Neural cell (in vitro differentiated cells): ENCODE results near the gene ZFR. TPM values are rescaled to one million over a fixed set of nuclear protein-coding genes. Genes with fewer than 3 reads are reported as not detected.

ENCODE experiments used
- H2AFZ ChIP-seq: fragments of 200-600, 300-800 bp; sonication (generic), shearing (Covaris generic); 2 replicates; pipeline ENCODE4 v1.6.0; 2014; ENCODE audit warnings: low read depth, mild to moderate bottlenecking, antibody characterized with exemption, low read length, moderate library complexity
- H3F3A ChIP-seq: fragments of 200-600 bp; shearing (Covaris generic); 2 replicates; pipeline ENCODE4 v1.6.1; 2016; ENCODE audit warnings: mild to moderate bottlenecking, moderate library complexity, mixed read lengths, antibody characterized with exemption, low read length; ENCODE audit not compliant: insufficient read depth, poor library complexity, severe bottlenecking
- H3K27ac ChIP-seq: fragments of 200-600, 300-800 bp; sonication (generic), shearing (Covaris generic); 2 replicates; pipeline ENCODE4 v1.5.1; 2014; ENCODE audit warnings: mild to moderate bottlenecking, low read length, moderate library complexity
- H3K27me3 ChIP-seq: fragments of 300-800, 200-600 bp; sonication (generic), shearing (Covaris generic); 2 replicates; pipeline ENCODE4 v1.6.0; 2014; ENCODE audit warnings: mild to moderate bottlenecking, low read depth, low read length, moderate library complexity; ENCODE audit not compliant: insufficient read depth
- H3K36me3 ChIP-seq: fragments of 300-800, 200-600 bp; sonication (generic), shearing (Covaris generic); 2 replicates; pipeline ENCODE4 v1.5.1; 2014; ENCODE audit warnings: mild to moderate bottlenecking, antibody characterized with exemption, low read length, moderate library complexity; ENCODE audit not compliant: insufficient read depth
- H3K4me2 ChIP-seq: fragments of 300-800, 200-600 bp; sonication (generic), shearing (Covaris generic); 2 replicates; pipeline ENCODE4 v1.6.0; 2014; ENCODE audit warnings: mild to moderate bottlenecking, low read length
- H3K4me3 ChIP-seq: fragments of 300-800, 200-600 bp; sonication (generic), shearing (Covaris generic); 2 replicates; pipeline ENCODE4 v1.5.1; 2014; ENCODE audit warnings: mild to moderate bottlenecking, low read length, moderate library complexity
- H3K79me2 ChIP-seq: fragments of 200-600 bp; shearing (Covaris generic); replicated peaks from 2 replicates; pipeline ENCODE4 v1.6.0; 2014; ENCODE audit warnings: mild to moderate bottlenecking, low read length, moderate library complexity; ENCODE audit not compliant: insufficient read depth
- H3K9ac ChIP-seq: fragments of 300-800, 200-600 bp; sonication (generic), shearing (Covaris generic); 2 replicates; pipeline ENCODE4 v1.6.1; 2016; ENCODE audit warnings: mild to moderate bottlenecking, low read length, mixed read lengths
- H3K9me2 ChIP-seq: fragments of 200-600 bp; shearing (Covaris generic); 2 replicates; pipeline ENCODE4 v1.6.1; 2016; ENCODE audit warnings: mild to moderate bottlenecking, low read length, mixed read lengths; ENCODE audit not compliant: insufficient read depth
- H3K9me3 ChIP-seq: fragments of 200-600, 300-800 bp; sonication (generic), shearing (Covaris generic); 2 replicates; pipeline ENCODE4 v1.6.1; 2016; ENCODE audit warnings: mild to moderate bottlenecking, mixed run types, low read length, moderate library complexity, mixed read lengths
- H4K20me1 ChIP-seq: fragments of 200-600 bp; shearing (Covaris generic); 2 replicates; pipeline ENCODE4 v1.6.1; 2016; ENCODE audit warnings: mild to moderate bottlenecking, mixed run types; ENCODE audit not compliant: insufficient read depth
- EP300 ChIP-seq: fragments of 450-650 bp; conservative IDR thresholded peaks from 2 replicates; pipeline ENCODE4 v1.6.1; 2014; ENCODE audit warnings: antibody characterized with exemption, mild to moderate bottlenecking, moderate library complexity; ENCODE audit not compliant: poor library complexity, severe bottlenecking
- EZH2 ChIP-seq: fragments of 200-600, 300-800 bp; shearing (Covaris generic), sonication (generic); IDR thresholded peaks from 2 replicates; pipeline ENCODE4 v1.6.1; 2014; ENCODE audit warnings: antibody characterized with exemption, low read length, borderline replicate concordance, mild to moderate bottlenecking; ENCODE audit not compliant: insufficient read depth, poor library complexity, severe bottlenecking
- MXI1 ChIP-seq: fragments of 450-650 bp; conservative IDR thresholded peaks from 2 replicates; pipeline ENCODE4 v1.6.1; 2014; ENCODE audit warnings: antibody characterized with exemption, mild to moderate bottlenecking; ENCODE audit not compliant: poor library complexity, severe bottlenecking
- POLR2AphosphoS5 ChIP-seq: IDR thresholded peaks from 2 replicates; pipeline ENCODE4 v1.6.1; 2012
- RAD21 ChIP-seq: fragments of 450-650 bp; conservative IDR thresholded peaks from 2 replicates; pipeline ENCODE4 v1.6.1; 2014; ENCODE audit warnings: antibody characterized with exemption, mild to moderate bottlenecking, moderate library complexity
- SMC3 ChIP-seq: fragments of 450-650 bp; conservative IDR thresholded peaks from 2 replicates; pipeline ENCODE4 v1.6.1; 2014; ENCODE audit warnings: antibody characterized with exemption, mild to moderate bottlenecking, moderate library complexity; ENCODE audit not compliant: poor library complexity
- TAF1 ChIP-seq: IDR thresholded peaks from 2 replicates; pipeline ENCODE4 v1.6.1; 2012; ENCODE audit warnings: low read depth
- polyA plus RNA-seq: library from polyadenylated mRNA; depleted of rRNA; stranded (reverse); fragments of >200 nt; gene quantifications from 2 replicates; pipeline ENCODE4 v1.2.3, GENCODE V29; 2014
- TF ChIP-seq, protein P1 (sequence below): IDR thresholded peaks from 2 replicates; pipeline ENCODE4 v1.6.1; 2012; ENCODE audit warnings: borderline replicate concordance
- TF ChIP-seq, protein P2 (sequence below): fragments of 450-650 bp; IDR thresholded peaks from 2 replicates; pipeline ENCODE4 v1.5.1; 2014; ENCODE audit warnings: antibody characterized with exemption, mild to moderate bottlenecking, moderate library complexity; ENCODE audit not compliant: poor library complexity, severe bottlenecking

ZFR gene
- polyA plus RNA-seq, 1 donor from 2014 or later: 141 TPM

DNA sequence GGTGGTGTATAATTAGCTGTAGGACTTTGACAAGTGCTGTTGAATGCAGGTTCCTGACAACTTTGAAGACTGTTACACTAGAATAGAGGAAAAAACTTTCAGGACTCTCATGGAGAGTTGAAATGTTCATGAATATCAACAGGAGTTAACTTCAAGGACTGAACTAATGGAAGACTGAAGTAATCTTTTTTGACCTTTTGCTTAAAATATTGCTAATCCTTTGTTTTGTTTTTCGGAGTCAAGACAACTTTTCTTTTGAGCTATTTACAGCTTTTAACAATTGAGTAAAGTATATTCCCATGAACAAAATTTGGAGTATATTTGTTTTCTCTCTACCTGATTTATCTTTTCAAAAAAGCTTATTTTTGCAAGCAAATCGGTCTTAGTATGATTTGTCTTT, 97.7 kb downstream of the ZFR start:
- H3K4me3 ChIP-seq: no peak overlapping the region
- no peaks in the 10 kb centered on the region for H3K27me3 ChIP-seq
- no peaks in the 10 kb centered on the region for H3K9me3 ChIP-seq
- no peak overlapping the region for H3K27ac ChIP-seq
- H3K79me2 ChIP-seq: no peaks in the 10 kb centered on the region
- H3K4me2 ChIP-seq: no peak overlapping the region
- no peaks in the 10 kb centered on the region for H3F3A ChIP-seq
- H4K20me1 ChIP-seq: no peaks in the 10 kb centered on the region
- no peaks in the 10 kb centered on the region for H3K36me3 ChIP-seq
- H3K9ac ChIP-seq: no peak overlapping the region
- H3K9me2 ChIP-seq: no peaks in the 10 kb centered on the region
- H2AFZ ChIP-seq: no peak overlapping the region
- TF ChIP-seq EP300 (no peak), EZH2 (no peak), MXI1 (no peak), TAF1 (no peak)
- TF ChIP-seq, protein P1, sequence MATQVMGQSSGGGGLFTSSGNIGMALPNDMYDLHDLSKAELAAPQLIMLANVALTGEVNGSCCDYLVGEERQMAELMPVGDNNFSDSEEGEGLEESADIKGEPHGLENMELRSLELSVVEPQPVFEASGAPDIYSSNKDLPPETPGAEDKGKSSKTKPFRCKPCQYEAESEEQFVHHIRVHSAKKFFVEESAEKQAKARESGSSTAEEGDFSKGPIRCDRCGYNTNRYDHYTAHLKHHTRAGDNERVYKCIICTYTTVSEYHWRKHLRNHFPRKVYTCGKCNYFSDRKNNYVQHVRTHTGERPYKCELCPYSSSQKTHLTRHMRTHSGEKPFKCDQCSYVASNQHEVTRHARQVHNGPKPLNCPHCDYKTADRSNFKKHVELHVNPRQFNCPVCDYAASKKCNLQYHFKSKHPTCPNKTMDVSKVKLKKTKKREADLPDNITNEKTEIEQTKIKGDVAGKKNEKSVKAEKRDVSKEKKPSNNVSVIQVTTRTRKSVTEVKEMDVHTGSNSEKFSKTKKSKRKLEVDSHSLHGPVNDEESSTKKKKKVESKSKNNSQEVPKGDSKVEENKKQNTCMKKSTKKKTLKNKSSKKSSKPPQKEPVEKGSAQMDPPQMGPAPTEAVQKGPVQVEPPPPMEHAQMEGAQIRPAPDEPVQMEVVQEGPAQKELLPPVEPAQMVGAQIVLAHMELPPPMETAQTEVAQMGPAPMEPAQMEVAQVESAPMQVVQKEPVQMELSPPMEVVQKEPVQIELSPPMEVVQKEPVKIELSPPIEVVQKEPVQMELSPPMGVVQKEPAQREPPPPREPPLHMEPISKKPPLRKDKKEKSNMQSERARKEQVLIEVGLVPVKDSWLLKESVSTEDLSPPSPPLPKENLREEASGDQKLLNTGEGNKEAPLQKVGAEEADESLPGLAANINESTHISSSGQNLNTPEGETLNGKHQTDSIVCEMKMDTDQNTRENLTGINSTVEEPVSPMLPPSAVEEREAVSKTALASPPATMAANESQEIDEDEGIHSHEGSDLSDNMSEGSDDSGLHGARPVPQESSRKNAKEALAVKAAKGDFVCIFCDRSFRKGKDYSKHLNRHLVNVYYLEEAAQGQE: no peak
- TF ChIP-seq, protein P2, sequence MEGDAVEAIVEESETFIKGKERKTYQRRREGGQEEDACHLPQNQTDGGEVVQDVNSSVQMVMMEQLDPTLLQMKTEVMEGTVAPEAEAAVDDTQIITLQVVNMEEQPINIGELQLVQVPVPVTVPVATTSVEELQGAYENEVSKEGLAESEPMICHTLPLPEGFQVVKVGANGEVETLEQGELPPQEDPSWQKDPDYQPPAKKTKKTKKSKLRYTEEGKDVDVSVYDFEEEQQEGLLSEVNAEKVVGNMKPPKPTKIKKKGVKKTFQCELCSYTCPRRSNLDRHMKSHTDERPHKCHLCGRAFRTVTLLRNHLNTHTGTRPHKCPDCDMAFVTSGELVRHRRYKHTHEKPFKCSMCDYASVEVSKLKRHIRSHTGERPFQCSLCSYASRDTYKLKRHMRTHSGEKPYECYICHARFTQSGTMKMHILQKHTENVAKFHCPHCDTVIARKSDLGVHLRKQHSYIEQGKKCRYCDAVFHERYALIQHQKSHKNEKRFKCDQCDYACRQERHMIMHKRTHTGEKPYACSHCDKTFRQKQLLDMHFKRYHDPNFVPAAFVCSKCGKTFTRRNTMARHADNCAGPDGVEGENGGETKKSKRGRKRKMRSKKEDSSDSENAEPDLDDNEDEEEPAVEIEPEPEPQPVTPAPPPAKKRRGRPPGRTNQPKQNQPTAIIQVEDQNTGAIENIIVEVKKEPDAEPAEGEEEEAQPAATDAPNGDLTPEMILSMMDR: no peak

DNA sequence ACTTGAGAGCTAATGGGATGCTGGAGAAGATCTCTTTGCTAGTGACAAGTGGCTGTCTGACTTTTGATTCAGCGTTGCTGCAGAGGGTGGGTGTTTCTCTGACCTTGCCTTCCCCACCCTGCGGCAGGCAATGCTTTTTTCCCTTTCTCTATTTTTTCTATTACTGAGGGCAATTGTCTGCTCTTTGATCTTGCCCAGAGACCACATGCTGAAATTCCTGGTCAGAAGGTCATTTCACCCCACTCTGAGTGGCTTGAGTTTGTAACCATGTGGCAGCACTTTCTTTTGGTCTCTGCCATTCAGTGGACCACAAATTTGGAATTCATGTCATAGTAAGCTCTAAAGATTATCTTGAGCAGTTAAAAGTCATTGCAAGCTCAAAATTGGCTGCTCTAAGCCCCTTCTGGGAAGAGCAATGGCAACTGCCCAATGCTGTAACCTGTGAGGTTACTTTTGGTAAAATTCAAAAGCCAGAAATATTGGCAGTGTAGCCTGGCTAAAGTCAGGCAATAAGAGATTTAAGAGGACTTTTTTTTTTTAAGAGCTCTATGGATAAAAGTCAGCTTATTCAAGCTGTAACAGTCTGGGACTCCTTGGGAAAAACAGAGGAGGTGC, 101.4 kb downstream of the ZFR start:
- Histone ChIP-seq H3K36me3 (no peaks in the 10 kb centered on the region), H3K4me2 (no peak overlapping the region), H3K4me3 (no peak overlapping the region), H3K27ac (no peak overlapping the region), H3F3A (no peaks in the 10 kb centered on the region), H3K9me2 (no peaks in the 10 kb centered on the region), H2AFZ (no peak overlapping the region), H4K20me1 (no peaks in the 10 kb centered on the region), H3K9ac (no peak overlapping the region), H3K9me3 (no peaks in the 10 kb centered on the region), H3K27me3 (no peaks in the 10 kb centered on the region), H3K79me2 (no peaks in the 10 kb centered on the region)
- TF ChIP-seq, protein P1: no peak
- TF ChIP-seq EP300 (no peak), TAF1 (no peak), POLR2AphosphoS5 (no peak), MXI1 (no peak), RAD21 (no peak), EZH2 (no peak), SMC3 (no peak)
- TF ChIP-seq, protein P2: no peak
